H1 (cell line): ENCODE data around the gene ICAM2. TPM values are rescaled to one million over a fixed set of nuclear protein-coding genes. Genes with fewer than 3 reads are reported as not detected.

Source experiments
- CHD7 ChIP-seq: fragments of 300-600 bp; sonication (generic); IDR thresholded peaks from 2 replicates; pipeline ENCODE4 v1.7.1; 2012; ENCODE audit warnings: low read length, moderate library complexity, mild to moderate bottlenecking, inconsistent platforms; ENCODE audit not compliant: insufficient replicate concordance
- CTCF ChIP-seq, 3 experiments: IDR thresholded peaks; 1 replicate in 2 of 3; 2 replicates in 1 of 3; pipeline versions ENCODE4 v1.5.1 to v1.6.1; 2011; ENCODE audit warnings: low read length in 3 of 3, mild to moderate bottlenecking in 3 of 3, inconsistent platforms in 2 of 3, low read depth in 1 of 3, moderate library complexity in 1 of 3; ENCODE audit not compliant: insufficient read depth in 1 of 3; ENCODE audit errors: control extremely low read depth in 1 of 3
- MAFK ChIP-seq: IDR thresholded peaks from 2 replicates; pipeline ENCODE4 v1.6.1; 2012; ENCODE audit warnings: low read depth, mild to moderate bottlenecking, improper control_type of control experiment, low read length
- POLR2A ChIP-seq, 2 experiments: IDR thresholded peaks; 1 replicate in 1 of 2; 2 replicates in 1 of 2; pipeline ENCODE4 v1.6.1; 2011; ENCODE audit warnings: low read depth in 2 of 2, low read length in 2 of 2, mild to moderate bottlenecking in 2 of 2; ENCODE audit errors: control extremely low read depth in 1 of 2
- SRF ChIP-seq: IDR thresholded peaks from 2 replicates; pipeline ENCODE4 v1.6.1; 2011; ENCODE audit warnings: mild to moderate bottlenecking, low read depth, low read length, moderate library complexity
- TCF12 ChIP-seq: IDR thresholded peaks from 2 replicates; pipeline ENCODE4 v1.6.1; 2011; ENCODE audit warnings: low read depth, mild to moderate bottlenecking, low read length
- polyA plus RNA-seq, 7 experiments: library from polyadenylated mRNA; depleted of rRNA in 3 of 7; stranded (reverse) in 5 of 7; unstranded in 2 of 7; fragments of >200 nt in 5 of 7; fragments of 200-250 nt in 2 of 7; gene quantifications; 1 replicate in 5 of 7; 2 replicates in 1 of 7; 4 replicates in 1 of 7; pipeline versions ENCODE4 v1.2.1 to v1.2.3, GENCODE V29; 2011 to 2013; ENCODE audit warnings: missing spikeins in 2 of 7, mixed read lengths in 2 of 7
- total RNA-seq: library from RNA; stranded (reverse); fragmentation: NEBNext Ultra II Directional; extraction: Animal tissue kit (Norgen Biotek cat#: 25700); gene quantifications from 2 replicates; pipeline ENCODE4 v1.2.1, GENCODE V29; 2021

The ICAM2 gene
- total and polyA plus RNA-seq, 2 of the 8 experiments (the other 6 are each of a cell fraction or from before 2014, with no cell fraction given): 0.45 to 0.63 TPM

GRCh38 chr17:63955791-63956190 is 64.6 kb downstream of the ICAM2 start (continued):
- TF ChIP-seq CHD7 (no peak), CTCF (IDR thresholded peaks at IDR 0.05; ENCODE audit: control extremely low read depth in 1 of 3, insufficient read depth in 1 of 3, low read depth in 1 of 3, low read length in 3 of 3) (no peak), POLR2A (IDR thresholded peaks at IDR 0.05; ENCODE audit: control extremely low read depth in 1 of 2, low read depth in 2 of 2, low read length in 2 of 2) (no peak), SRF (no peak), TCF12 (no peak), MAFK (no peak)
